Stomach (tissue), 9 donors: ENCODE data around the gene FBXL2. TPM values are rescaled to one million over a fixed set of nuclear protein-coding genes. Genes with fewer than 3 reads are reported as not detected.

Experiments
- DNase-seq, 2 donors: peaks; one replicate each; pipeline versions ENCODE4 v3.0.0 to v3.0.0-alpha.2; 2013 to 2019
- H3K27ac ChIP-seq, 5 donors: fragments of 200-600 bp in 4 of 5; sonication (generic) in 4 of 5; one replicate each; pipeline ENCODE4 v1.5.1; 2013 to 2019; ENCODE audit warnings: mild to moderate bottlenecking in 1 of 5, moderate library complexity in 1 of 5
- H3K27me3 ChIP-seq, 3 donors: fragments of 200-600 bp; sonication (generic); one replicate each; pipeline ENCODE4 v1.5.1; 2017 to 2019; ENCODE audit warnings: mixed run types in 1 of 3
- H3K36me3 ChIP-seq, 4 donors: fragments of 200-600 bp; sonication (generic); 1 replicate in 3 of 4; 2 replicates in 1 of 4; pipeline ENCODE4 v1.5.1; 2016 to 2019
- H3K4me1 ChIP-seq, 4 donors: fragments of 200-600 bp; sonication (generic); one replicate each; pipeline ENCODE4 v1.5.1; 2016 to 2019
- H3K4me3 ChIP-seq, 4 donors: fragments of 200-600 bp; sonication (generic) in 3 of 4; one replicate each; pipeline ENCODE4 v1.5.1; 2016 to 2019; ENCODE audit warnings: mild to moderate bottlenecking in 1 of 4
- H3K9me3 ChIP-seq, 4 donors: fragments of 200-600 bp; sonication (generic); one replicate each; pipeline ENCODE4 v1.5.1; 2016 to 2019
- EP300 ChIP-seq: sonication (generic); formaldehyde crosslinking; IDR thresholded peaks from one replicate; pipeline ENCODE4 v1.6.1; 2017; ENCODE audit warnings: antibody characterized with exemption
- POLR2A ChIP-seq, 4 donors: fragments of 450-650 bp; IDR thresholded peaks; one replicate each; pipeline ENCODE4 v1.6.1; 2016; ENCODE audit warnings: antibody characterized with exemption in 4 of 4, control low read depth in 2 of 4, mild to moderate bottlenecking in 1 of 4, moderate library complexity in 1 of 4
- POLR2AphosphoS5 ChIP-seq, 3 donors: sonication (generic); formaldehyde crosslinking; IDR thresholded peaks; one replicate each; pipeline ENCODE4 v1.6.1; 2016; ENCODE audit warnings: antibody characterized with exemption in 3 of 3
- WGBS, 5 donors: extraction: QIAGEN DNeasy Blood & Tissue Kit in 3 of 5; methylation state at CpG; one replicate each; pipeline versions ENCODE4 v1.1.5 to v1.1.7; 2013 to 2018; 5-methylcytosine and 5-hydroxymethylcytosine counted together
- intact Hi-C: fragments of 100-400 bp; cut with DNase I; formaldehyde crosslinking; loops from one replicate; pipeline ENCODE4 v1.15.1; 2023; ENCODE audit warnings: low total_unique reads
- polyA plus RNA-seq, 3 donors: library from polyadenylated mRNA; stranded (reverse); fragments of 200-250 nt; gene quantifications; one replicate each; pipeline ENCODE4 v1.2.3, GENCODE V29; 2013
- total RNA-seq, 5 donors: library from RNA; depleted of rRNA; stranded (reverse); fragments of >200 nt; gene quantifications; one replicate each; pipeline versions ENCODE4 v1.1.0 to v1.2.3, GENCODE V29; 2014 to 2016
- TF ChIP-seq, protein P1 (sequence below), 7 experiments: fragments of 450-650 bp in 4 of 7; fragments of 200-600 bp in 3 of 7; sonication (generic) in 3 of 7; IDR thresholded peaks; one replicate each; pipeline ENCODE4 v1.5.1; 2016 to 2019; ENCODE audit warnings: antibody characterized with exemption in 7 of 7, control low read depth in 2 of 7, mild to moderate bottlenecking in 1 of 7
- donor health status: healthy with polysubstance abuse.
- donor health status: Bipolar disorder and iron deficiency.
- donor health status: healthy.

The FBXL2 gene
- total and polyA plus RNA-seq, 8 donors, result 0.46 to 62.4 (median 9.4) TPM; not detected in 1

DNA sequence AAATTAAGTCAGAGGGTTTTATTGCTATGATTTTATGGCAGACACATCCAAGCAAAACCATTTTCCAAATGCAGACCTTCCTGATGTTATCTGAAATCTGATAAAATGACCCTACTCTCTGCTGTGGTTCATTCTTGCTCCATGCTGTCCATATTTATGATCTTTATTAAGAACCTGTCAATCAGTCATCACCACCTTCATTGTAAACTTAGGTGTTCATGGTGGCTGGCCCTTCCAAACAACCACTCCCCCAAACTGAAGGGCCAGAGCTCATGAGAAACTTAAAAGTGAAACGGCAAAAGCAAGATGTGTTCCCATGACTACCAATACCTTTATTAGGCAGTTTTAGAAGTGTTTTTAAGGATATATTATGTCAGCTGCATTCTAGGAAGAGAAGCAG is 109.4 kb downstream of the FBXL2 start:
- Histone ChIP-seq H3K4me1 (no peaks in the 10 kb centered on the region), H3K9me3 (no peaks in the 10 kb centered on the region), H3K27ac (no peak overlapping the region), H3K4me3 (no peak overlapping the region), H3K27me3 (no peaks in the 10 kb centered on the region), H3K36me3 (peaks cover 35 to 88% (median 79%) of the 10 kb centered on the region in 4 donors)
- intact Hi-C loops, result no loop called here
- TF ChIP-seq POLR2AphosphoS5 (IDR thresholded peaks at IDR 0.05) (no peak), EP300 (no peak)
- no peak for DNase-seq
- WGBS, 5 donors, result 79 to 95% (median 88%) methylated on average over 1 of the region's 1 CpG

DNA sequence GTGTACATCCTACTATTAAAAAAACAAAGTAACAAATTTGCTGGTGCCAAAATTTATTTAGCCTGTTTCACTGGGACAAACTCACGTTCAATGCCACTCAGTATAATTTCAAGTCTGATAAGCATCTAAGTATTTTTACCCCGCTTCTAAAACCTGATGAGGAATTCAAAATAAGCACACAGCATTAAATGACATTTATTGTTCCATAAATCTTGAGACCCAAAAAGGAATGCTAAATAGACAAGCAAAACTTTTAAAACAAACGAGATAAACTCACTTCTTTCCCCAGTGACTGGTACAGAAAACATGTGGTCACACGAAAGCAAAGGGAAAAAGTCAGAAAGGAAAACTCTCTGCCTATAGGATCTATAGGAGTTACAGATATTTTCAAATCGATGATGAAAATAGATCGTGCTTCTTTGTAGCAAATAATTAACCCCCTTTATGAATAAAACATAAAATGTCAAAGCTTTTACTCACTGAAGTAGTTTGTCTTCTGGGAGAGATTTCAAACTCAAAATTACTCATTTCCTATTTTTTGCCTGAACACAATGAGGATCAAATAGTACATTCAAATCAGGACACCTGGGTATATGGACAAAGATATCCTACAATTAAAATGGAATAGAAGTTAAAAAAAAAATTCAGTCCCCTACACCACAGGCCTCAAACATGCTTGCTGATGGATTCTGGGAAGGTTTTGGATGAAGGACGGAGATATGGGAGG is 111.3 kb downstream of the FBXL2 start:
- TF ChIP-seq, protein P1, sequence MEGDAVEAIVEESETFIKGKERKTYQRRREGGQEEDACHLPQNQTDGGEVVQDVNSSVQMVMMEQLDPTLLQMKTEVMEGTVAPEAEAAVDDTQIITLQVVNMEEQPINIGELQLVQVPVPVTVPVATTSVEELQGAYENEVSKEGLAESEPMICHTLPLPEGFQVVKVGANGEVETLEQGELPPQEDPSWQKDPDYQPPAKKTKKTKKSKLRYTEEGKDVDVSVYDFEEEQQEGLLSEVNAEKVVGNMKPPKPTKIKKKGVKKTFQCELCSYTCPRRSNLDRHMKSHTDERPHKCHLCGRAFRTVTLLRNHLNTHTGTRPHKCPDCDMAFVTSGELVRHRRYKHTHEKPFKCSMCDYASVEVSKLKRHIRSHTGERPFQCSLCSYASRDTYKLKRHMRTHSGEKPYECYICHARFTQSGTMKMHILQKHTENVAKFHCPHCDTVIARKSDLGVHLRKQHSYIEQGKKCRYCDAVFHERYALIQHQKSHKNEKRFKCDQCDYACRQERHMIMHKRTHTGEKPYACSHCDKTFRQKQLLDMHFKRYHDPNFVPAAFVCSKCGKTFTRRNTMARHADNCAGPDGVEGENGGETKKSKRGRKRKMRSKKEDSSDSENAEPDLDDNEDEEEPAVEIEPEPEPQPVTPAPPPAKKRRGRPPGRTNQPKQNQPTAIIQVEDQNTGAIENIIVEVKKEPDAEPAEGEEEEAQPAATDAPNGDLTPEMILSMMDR (IDR thresholded peaks at IDR 0.05), result no peak
- intact Hi-C loops, result no loop called here
- 83 to 88% (median 85%) methylated on average over 7 of the region's 7 CpGs for WGBS, 5 donors
- no peaks in the 10 kb centered on the region for H3K9me3 ChIP-seq
- H3K4me1 ChIP-seq, result no peaks in the 10 kb centered on the region
- H3K27me3 ChIP-seq, result no peaks in the 10 kb centered on the region
- H3K27ac ChIP-seq, result no peak overlapping the region
- no peak for DNase-seq
- H3K4me3 ChIP-seq, result no peak overlapping the region
- peaks cover 36 to 100% (median 97%) of the 10 kb centered on the region in 4 donors for H3K36me3 ChIP-seq

DNA sequence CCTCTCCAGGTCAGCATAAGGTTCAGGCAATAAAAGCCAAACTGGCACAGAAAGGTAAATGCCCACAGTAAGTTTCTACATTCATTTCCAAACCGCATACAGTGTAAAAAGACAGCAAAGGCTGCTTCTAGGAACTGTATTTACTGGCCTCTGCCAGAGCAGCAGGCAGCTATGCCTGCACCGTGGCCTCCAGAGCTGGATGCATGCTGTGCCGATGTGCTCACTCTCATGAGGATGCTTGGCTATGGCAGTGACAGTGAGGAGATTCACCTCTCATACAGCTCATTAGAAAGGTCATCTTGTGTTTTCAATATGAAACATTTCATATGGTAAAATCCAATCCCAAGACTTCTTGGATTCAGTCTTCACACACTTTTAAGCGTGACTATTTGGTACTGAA is 112.7 kb downstream of the FBXL2 start:
- no peak overlapping the region for H3K4me3 ChIP-seq
- no peaks in the 10 kb centered on the region for H3K27me3 ChIP-seq
- peaks cover 31 to 100% (median 100%) of the 10 kb centered on the region in 4 donors for H3K36me3 ChIP-seq
- TF ChIP-seq POLR2AphosphoS5 (IDR thresholded peaks at IDR 0.05), result no peak
- TF ChIP-seq, protein P1 (IDR thresholded peaks at IDR 0.05), result no peak
- no peak for TF ChIP-seq POLR2A (IDR thresholded peaks at IDR 0.05)
- no peak for TF ChIP-seq EP300
- no peak overlapping the region for H3K27ac ChIP-seq
- no peaks in the 10 kb centered on the region for H3K4me1 ChIP-seq
- no peak for DNase-seq
- 91 to 97% (median 94%) methylated on average over 4 of the region's 4 CpGs for WGBS, 5 donors
- intact Hi-C loops, result no loop called here
- H3K9me3 ChIP-seq, result no peaks in the 10 kb centered on the region

DNA sequence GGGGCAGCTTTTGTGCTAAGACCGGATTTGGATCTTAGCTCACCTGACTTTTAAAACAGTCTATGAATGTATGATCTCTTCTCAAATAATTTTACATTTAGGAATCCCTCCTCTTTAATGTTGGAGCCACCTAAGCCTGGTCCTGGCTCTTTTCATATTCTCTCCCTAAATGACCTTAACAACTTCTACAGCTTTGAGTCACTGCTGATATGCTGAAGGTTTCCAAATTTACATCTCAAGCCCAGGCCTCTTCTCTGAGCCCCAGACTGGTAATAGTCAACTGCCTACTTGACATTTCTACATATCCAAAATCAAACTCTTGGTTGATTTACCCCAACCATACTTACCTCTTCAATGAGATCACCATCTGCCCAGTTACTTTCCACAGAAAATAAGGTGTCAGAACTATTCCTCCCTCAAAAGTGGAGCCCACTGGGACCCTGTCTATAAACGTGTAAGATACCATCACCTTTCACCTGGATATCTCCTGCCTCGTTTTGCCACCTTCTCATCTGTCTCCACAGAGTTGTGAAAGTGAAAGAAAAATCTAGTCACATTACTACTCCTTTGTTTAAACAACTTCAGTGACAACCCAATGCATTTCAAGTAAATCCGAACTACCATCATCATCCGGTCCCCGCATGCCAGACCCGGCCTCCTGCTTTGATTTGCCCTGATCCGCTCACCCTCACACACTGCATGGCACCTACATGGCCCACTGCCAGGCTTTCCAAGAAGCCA is 114.2 kb downstream of the FBXL2 start:
- H3K36me3 ChIP-seq, result peaks cover 28 to 100% (median 100%) of the 10 kb centered on the region in 4 donors
- H3K9me3 ChIP-seq, result no peaks in the 10 kb centered on the region
- no peak for DNase-seq
- intact Hi-C loops, result no loop called here
- no peaks in the 10 kb centered on the region for H3K27me3 ChIP-seq
- no peaks in the 10 kb centered on the region for H3K4me1 ChIP-seq
- H3K4me3 ChIP-seq, result no peak overlapping the region
- H3K27ac ChIP-seq, result peak overlapping the region in 1 of 5 donors; percentile 35
- 77 to 92% (median 79%) methylated on average over 8 of the region's 8 CpGs for WGBS, 5 donors
- TF ChIP-seq EP300 (no peak), POLR2AphosphoS5 (IDR thresholded peaks at IDR 0.05) (no peak), POLR2A (IDR thresholded peaks at IDR 0.05) (no peak)
- TF ChIP-seq, protein P1 (IDR thresholded peaks at IDR 0.05), result no peak
